PC-3 (cell line): ENCODE results near the gene UGT1A10. TPM values are rescaled to one million over a fixed set of nuclear protein-coding genes. Genes with fewer than 3 reads are reported as not detected.

ENCODE experiments used
- ATAC-seq: fragments of 200-7000 bp; cut with Tn5 transposase; 2 replicates; pipeline ENCODE4 v1.9.1; 2020; ENCODE audit warnings: mild to moderate bottlenecking, moderate library complexity
- BruUV-seq: library from RNA; stranded (reverse); fragments of 400-500 nt; replicated peaks from 2 replicates; lab custom pipeline; 2021; lab: Mats Ljungman, UMichigan
- CTCF ChIA-PET: fragments of 300-600 bp; sonication (Branson Sonifier 250); formaldehyde crosslinking; loops from one replicate; lab custom pipeline; 2022; ENCODE audit warnings: antibody characterized with exemption; lab: Charles Lee
- POLR2A ChIA-PET: fragments of 300-600 bp; sonication (Branson Sonifier 250); formaldehyde crosslinking; loops from one replicate; lab custom pipeline; 2022; ENCODE audit warnings: antibody characterized with exemption; ENCODE audit not compliant: unreplicated experiment; lab: Charles Lee
- DNase-seq: peaks from one replicate; pipeline ENCODE4 v3.0.0-alpha.2; 2015
- H2AFZ ChIP-seq: fragments of 300-600 bp; sonication (generic); 2 replicates; pipeline ENCODE4 v1.6.0; 2016; ENCODE audit warnings: antibody characterized with exemption, low read length
- H3F3A ChIP-seq: fragments of 300-600 bp; sonication (generic); one replicate; pipeline ENCODE4 v1.6.0; 2017; ENCODE audit warnings: antibody characterized with exemption, low read length, control low read depth, mild to moderate bottlenecking; ENCODE audit not compliant: unreplicated experiment
- H3K27ac ChIP-seq: fragments of 300-600 bp; sonication (generic); 2 replicates; pipeline ENCODE4 v1.5.1; 2016; ENCODE audit warnings: mild to moderate bottlenecking, low read length
- H3K27me3 ChIP-seq: fragments of 300-600 bp; sonication (generic); 2 replicates; pipeline ENCODE4 v1.6.1; 2016; ENCODE audit warnings: low read length, mixed read lengths
- H3K36me3 ChIP-seq: fragments of 300-600 bp; sonication (generic); 2 replicates; pipeline ENCODE4 v1.6.1; 2016; ENCODE audit warnings: low read depth, mixed run types, low read length, mixed read lengths
- H3K4me1 ChIP-seq: fragments of 300-600 bp; sonication (generic); 2 replicates; pipeline ENCODE4 v1.5.1; 2016; ENCODE audit warnings: low read length; ENCODE audit not compliant: insufficient read depth
- H3K4me2 ChIP-seq: fragments of 300-600 bp; sonication (generic); 2 replicates; pipeline ENCODE4 v1.6.0; 2016; ENCODE audit warnings: low read length
- H3K4me3 ChIP-seq: fragments of 300-600 bp; sonication (generic); 2 replicates; pipeline ENCODE4 v1.5.1; 2016; ENCODE audit warnings: mild to moderate bottlenecking, low read length, mixed read lengths
- H3K79me2 ChIP-seq: fragments of 300-600 bp; sonication (generic); 2 replicates; pipeline ENCODE4 v1.6.1; 2017; ENCODE audit warnings: low read length, mixed read lengths
- H3K9ac ChIP-seq: fragments of 300-600 bp; sonication (generic); 2 replicates; pipeline ENCODE4 v1.6.0; 2016; ENCODE audit warnings: mild to moderate bottlenecking, low read length
- H3K9me2 ChIP-seq: fragments of 300-600 bp; sonication (generic); replicated peaks from 2 replicates; pipeline ENCODE4 v1.6.1; 2016; ENCODE audit warnings: mixed run types, low read length, mixed read lengths
- H3K9me3 ChIP-seq: fragments of 300-600 bp; sonication (generic); 2 replicates; pipeline ENCODE4 v1.6.1; 2016; ENCODE audit warnings: low read length, mixed read lengths
- H4K20me1 ChIP-seq: fragments of 300-600 bp; sonication (generic); 2 replicates; pipeline ENCODE4 v1.6.1; 2016; ENCODE audit warnings: low read length, mixed read lengths
- EZH2 ChIP-seq: fragments of 300-600 bp; sonication (generic); IDR thresholded peaks from one replicate; pipeline ENCODE4 v1.6.1; 2017; ENCODE audit warnings: antibody characterized with exemption, mild to moderate bottlenecking, low read length; ENCODE audit not compliant: unreplicated experiment
- EZH2phosphoT487 ChIP-seq: fragments of 300-600 bp; sonication (generic); IDR thresholded peaks from 2 replicates; pipeline ENCODE4 v1.6.1; 2018; ENCODE audit warnings: mild to moderate bottlenecking, antibody characterized with exemption, low read length, borderline replicate concordance
- intact Hi-C: fragments of 100-400 bp; cut with micrococcal nuclease; formaldehyde crosslinking; loops from 2 replicates; pipeline ENCODE4 v1.9.0; 2023
- total RNA-seq: library from RNA; depleted of rRNA; stranded (reverse); fragments of >200 nt; gene quantifications from 2 replicates; pipeline ENCODE4 v1.2.3, GENCODE V29; 2014
- TF ChIP-seq, protein P1 (sequence below): fragments of 300-600 bp; sonication (generic); conservative IDR thresholded peaks from 2 replicates; pipeline ENCODE4 v1.5.1; 2017; ENCODE audit warnings: antibody characterized with exemption, low read depth, mild to moderate bottlenecking, low read length

UGT1A10 gene
- total RNA-seq, 1 experiment from 2014 or later, result not detected

- Histone ChIP-seq H3K4me3 (no peak overlapping the region), H3K27ac (no peak overlapping the region), H3F3A (no peaks in the 10 kb centered on the region), H3K9me2 (no peaks in the 10 kb centered on the region), H3K27me3 (no peaks in the 10 kb centered on the region), H3K4me2 (no peak overlapping the region), H3K36me3 (no peaks in the 10 kb centered on the region), H3K9ac (no peak overlapping the region), H3K4me1 (no peaks in the 10 kb centered on the region), H4K20me1 (no peaks in the 10 kb centered on the region), H3K9me3 (no peaks in the 10 kb centered on the region), H3K79me2 (no peaks in the 10 kb centered on the region), H2AFZ (no peak overlapping the region)
- TF ChIP-seq EZH2 (no peak), EZH2phosphoT487 (no peak)
- TF ChIP-seq, protein P1, sequence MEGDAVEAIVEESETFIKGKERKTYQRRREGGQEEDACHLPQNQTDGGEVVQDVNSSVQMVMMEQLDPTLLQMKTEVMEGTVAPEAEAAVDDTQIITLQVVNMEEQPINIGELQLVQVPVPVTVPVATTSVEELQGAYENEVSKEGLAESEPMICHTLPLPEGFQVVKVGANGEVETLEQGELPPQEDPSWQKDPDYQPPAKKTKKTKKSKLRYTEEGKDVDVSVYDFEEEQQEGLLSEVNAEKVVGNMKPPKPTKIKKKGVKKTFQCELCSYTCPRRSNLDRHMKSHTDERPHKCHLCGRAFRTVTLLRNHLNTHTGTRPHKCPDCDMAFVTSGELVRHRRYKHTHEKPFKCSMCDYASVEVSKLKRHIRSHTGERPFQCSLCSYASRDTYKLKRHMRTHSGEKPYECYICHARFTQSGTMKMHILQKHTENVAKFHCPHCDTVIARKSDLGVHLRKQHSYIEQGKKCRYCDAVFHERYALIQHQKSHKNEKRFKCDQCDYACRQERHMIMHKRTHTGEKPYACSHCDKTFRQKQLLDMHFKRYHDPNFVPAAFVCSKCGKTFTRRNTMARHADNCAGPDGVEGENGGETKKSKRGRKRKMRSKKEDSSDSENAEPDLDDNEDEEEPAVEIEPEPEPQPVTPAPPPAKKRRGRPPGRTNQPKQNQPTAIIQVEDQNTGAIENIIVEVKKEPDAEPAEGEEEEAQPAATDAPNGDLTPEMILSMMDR, result no peak
- no TSS peak for BruUV-seq
- DNase-seq (no peak), ATAC-seq (no peak; the same call in 1 of the 2 replicates)
- ChIA-PET CTCF (no interaction called here), POLR2A (no interaction called here)
- intact Hi-C loops, result no loop called here
Observed at GRCh38 chr2:233817361-233817911, 181.2 kb downstream of the UGT1A10 start.

DNA sequence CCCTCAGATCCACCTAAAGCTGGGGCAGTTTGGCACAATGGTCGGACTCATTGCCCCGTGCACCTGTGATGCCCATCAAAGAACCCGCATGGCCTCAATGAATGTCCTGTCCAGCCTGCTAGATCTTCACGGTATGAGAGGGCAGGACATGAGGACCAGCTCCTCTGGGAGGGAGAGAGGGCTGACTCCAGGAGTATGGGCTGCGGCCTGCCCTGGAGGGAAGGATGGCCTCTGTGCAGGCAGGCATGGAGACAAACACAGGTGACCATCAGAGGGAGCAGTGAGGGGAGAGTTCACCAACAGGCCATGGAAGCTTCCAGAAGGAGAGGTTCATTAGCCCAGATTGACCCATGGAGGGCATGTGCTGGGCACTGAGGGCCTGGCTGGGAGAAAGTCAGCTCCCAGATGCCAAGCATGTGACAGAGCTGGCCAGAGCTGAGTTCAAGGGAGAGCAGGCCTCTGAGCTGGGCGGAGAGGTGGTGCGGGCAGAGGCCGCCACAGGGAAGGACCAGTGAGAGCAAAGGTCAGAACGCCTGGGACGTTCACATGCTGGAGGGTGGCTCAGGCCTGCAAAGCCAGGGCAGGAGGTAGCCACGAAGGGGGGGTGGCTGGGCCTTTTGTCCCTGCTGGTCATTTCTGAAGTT lies 181.9 kb downstream of the UGT1A10 start:
- intact Hi-C loops, result no loop called here
- Histone ChIP-seq H3K9ac (no peak overlapping the region), H3K79me2 (no peaks in the 10 kb centered on the region), H3K27me3 (no peaks in the 10 kb centered on the region), H3K9me2 (no peaks in the 10 kb centered on the region), H3K4me2 (no peak overlapping the region), H3F3A (no peaks in the 10 kb centered on the region), H2AFZ (no peak overlapping the region), H3K4me1 (no peaks in the 10 kb centered on the region), H3K27ac (no peak overlapping the region), H3K36me3 (no peaks in the 10 kb centered on the region), H3K4me3 (no peak overlapping the region), H4K20me1 (no peaks in the 10 kb centered on the region), H3K9me3 (no peaks in the 10 kb centered on the region)
- ATAC-seq, result no peak
- no peak for TF ChIP-seq EZH2
- no peak for TF ChIP-seq EZH2phosphoT487
- TF ChIP-seq, protein P1, result no peak
- ChIA-PET POLR2A (no interaction called here), CTCF (no interaction called here)
- no TSS peak for BruUV-seq
- no peak for DNase-seq
